ENCODE results near the gene ATP9A. TPM values are rescaled to one million over a fixed set of nuclear protein-coding genes. Genes with fewer than 3 reads are reported as not detected.
"Not testable (repeated sequence)": the region's sequence is repeated elsewhere in the genome, so short reads cannot be mapped to it uniquely, and the experiment has no call there.

Gene ATP9A
- polyA plus RNA-seq, 1 experiment: 35.3 TPM

GRCh38 chr20:51727872-51728271, 40.3 kb downstream of the ATP9A start:
- no peak overlapping the region for H3K27ac ChIP-seq (ENCODE audit: low read depth, low read length)
- H3K4me3 ChIP-seq (ENCODE audit: low read depth, low read length): no peak overlapping the region
- POLR2A ChIA-PET: no interaction called here
- H3K27me3 ChIP-seq (ENCODE audit: control insufficient read depth, insufficient read depth, low read length): no peaks in the 10 kb centered on the region
- no peaks in the 10 kb centered on the region for H3K9me3 ChIP-seq (ENCODE audit: control insufficient read depth, insufficient read depth, low read length)
- no peak for TF ChIP-seq CTCF (IDR thresholded peaks at IDR 0.05; ENCODE audit: low read depth, low read length)
- CTCF ChIA-PET: interaction anchor here (0.5 to 0.8 kb wide), 3 partner anchors 261 to 383 kb away, joined by 3 read pairs; no protein-coding TSS in a partner anchor
- no peak for DNase-seq (ENCODE audit: low read depth, low spot score)

DNA sequence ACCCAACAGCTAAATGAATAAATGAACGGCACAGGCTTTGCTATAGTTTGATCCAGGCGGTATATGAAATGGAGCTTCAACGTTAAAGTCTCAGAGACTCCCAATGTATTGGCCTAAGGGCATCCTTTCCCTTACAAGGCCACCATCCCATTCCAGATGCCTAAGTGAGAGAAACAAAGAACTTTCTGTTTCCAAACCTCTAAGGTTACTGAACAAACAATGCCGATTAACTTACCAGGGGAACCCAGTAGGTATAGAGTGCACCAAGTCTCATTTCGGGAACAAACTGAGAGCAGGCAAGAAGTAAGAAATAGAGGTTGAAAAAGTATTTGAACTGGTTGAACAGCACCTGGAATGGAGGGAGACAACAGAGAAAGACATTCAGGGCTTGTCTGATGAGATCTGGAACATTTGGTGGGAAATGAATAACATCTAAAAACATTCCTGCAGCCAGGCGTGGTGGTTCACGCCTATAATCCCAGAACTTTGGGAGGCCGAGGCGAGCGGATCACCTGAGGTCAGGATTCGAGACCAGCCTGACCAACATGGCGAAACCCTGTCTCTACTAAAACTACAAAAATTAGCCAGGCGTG, 42.5 kb downstream of the ATP9A start:
- no peak overlapping the region for H3K27ac ChIP-seq (ENCODE audit: low read depth, low read length)
- H3K9me3 ChIP-seq (ENCODE audit: control insufficient read depth, insufficient read depth, low read length): no peaks in the 10 kb centered on the region
- ChIA-PET POLR2A (no interaction called here), CTCF (interaction anchor here (0.7 to 1.0 kb wide), 2 partner anchors 25 to 596 kb away, joined by 3 to 4 read pairs; no protein-coding TSS in a partner anchor)
- no peak overlapping the region for H3K4me3 ChIP-seq (ENCODE audit: low read depth, low read length)
- DNase-seq (ENCODE audit: low read depth, low spot score): no peak
- H3K27me3 ChIP-seq (ENCODE audit: control insufficient read depth, insufficient read depth, low read length): no peaks in the 10 kb centered on the region
- TF ChIP-seq CTCF (IDR thresholded peaks at IDR 0.05; ENCODE audit: low read depth, low read length): no peak

DNA sequence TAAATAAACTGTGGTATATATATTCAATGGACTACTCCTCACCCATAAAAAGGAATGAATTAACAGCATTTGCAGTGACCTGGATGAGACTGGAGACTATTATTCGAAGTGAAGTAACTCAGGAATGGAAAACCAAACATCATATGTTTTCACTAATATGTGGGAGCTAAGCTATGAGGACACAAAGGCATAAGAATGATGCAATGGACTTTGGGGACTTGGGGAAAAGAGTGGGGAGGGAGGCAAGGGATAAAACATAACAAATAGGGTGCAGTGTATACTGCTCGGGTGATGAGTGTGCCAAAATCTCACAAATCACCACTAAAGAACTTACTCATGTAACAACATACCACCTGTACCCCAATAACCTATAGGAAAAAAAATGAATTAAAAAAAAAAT, 45.2 kb downstream of the ATP9A start:
- H3K4me3 ChIP-seq (ENCODE audit: low read depth, low read length); H3K9me3 ChIP-seq (ENCODE audit: control insufficient read depth, insufficient read depth, low read length); H3K27me3 ChIP-seq (ENCODE audit: control insufficient read depth, insufficient read depth, low read length); DNase-seq (ENCODE audit: low read depth, low spot score); H3K27ac ChIP-seq (ENCODE audit: low read depth, low read length); POLR2A ChIA-PET; CTCF ChIA-PET: not testable (repeated sequence)

DNA sequence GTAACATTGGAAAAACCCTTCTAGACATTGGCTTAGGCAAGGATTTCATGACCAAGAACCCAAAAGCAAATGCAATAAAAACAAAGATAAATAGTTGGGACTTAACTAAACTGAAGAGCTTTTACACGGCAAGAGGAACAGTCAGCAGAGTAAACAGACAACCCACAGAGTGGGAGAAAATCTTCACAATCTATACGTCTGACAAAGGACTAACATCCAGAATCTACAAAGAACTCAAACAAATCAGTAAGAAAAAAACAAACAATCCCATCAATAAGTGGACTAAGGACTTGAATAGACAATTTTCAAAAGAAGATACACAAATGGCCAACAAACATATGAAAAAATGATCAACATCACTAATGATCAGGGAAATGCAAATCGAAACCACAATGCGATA, 45.9 kb downstream of the ATP9A start:
- H3K27me3 ChIP-seq (ENCODE audit: control insufficient read depth, insufficient read depth, low read length); DNase-seq (ENCODE audit: low read depth, low spot score); H3K9me3 ChIP-seq (ENCODE audit: control insufficient read depth, insufficient read depth, low read length); H3K4me3 ChIP-seq (ENCODE audit: low read depth, low read length); POLR2A ChIA-PET; CTCF ChIA-PET; H3K27ac ChIP-seq (ENCODE audit: low read depth, low read length): not testable (repeated sequence)

- TF ChIP-seq CTCF (IDR thresholded peaks at IDR 0.05; ENCODE audit: low read depth, low read length): no peak
- Histone ChIP-seq H3K27me3 (ENCODE audit: control insufficient read depth, insufficient read depth, low read length) (no peaks in the 10 kb centered on the region), H3K27ac (ENCODE audit: low read depth, low read length) (no peak overlapping the region), H3K4me3 (ENCODE audit: low read depth, low read length) (no peak overlapping the region), H3K9me3 (ENCODE audit: control insufficient read depth, insufficient read depth, low read length) (no peaks in the 10 kb centered on the region)
- ChIA-PET CTCF (interaction anchor here (0.6 kb wide), 1 partner anchor 471 kb away, joined by 4 read pairs; the partner anchor contains the start of gene ZFP64), POLR2A (no interaction called here)
- DNase-seq (ENCODE audit: low read depth, low spot score): no peak
Measured at GRCh38 chr20:51720854-51721253, 47.3 kb downstream of the ATP9A start.

DNA sequence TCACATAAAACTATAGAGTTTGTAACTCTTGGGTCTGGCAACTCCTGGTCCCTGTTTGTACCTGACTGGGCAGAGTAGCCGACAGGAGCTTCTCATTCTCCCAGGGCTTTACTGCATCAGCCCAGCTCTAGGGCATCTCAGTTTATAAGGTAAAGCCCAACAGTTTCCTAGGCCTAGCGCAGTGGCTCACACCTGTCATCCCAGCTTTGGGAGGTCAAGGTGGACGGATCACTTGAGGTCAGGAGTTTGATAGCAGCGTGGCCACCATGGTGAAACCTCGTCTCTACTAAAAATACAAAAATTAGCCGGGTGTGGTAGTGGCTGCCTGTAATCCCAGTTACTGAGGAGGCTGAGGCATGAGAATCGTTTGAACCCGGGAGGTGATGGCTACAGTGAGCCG, 47.8 kb downstream of the ATP9A start:
- POLR2A ChIA-PET: no interaction called here

More for the DNA sequence above, 47.8 kb downstream of the ATP9A start:
- no peak for TF ChIP-seq CTCF (IDR thresholded peaks at IDR 0.05; ENCODE audit: low read depth, low read length)
- no peak for DNase-seq (ENCODE audit: low read depth, low spot score)
- CTCF ChIA-PET: interaction anchor here (0.6 kb wide), 1 partner anchor 471 kb away, joined by 4 read pairs; the partner anchor contains the start of gene ZFP64
- Histone ChIP-seq H3K4me3 (ENCODE audit: low read depth, low read length) (no peak overlapping the region), H3K27ac (ENCODE audit: low read depth, low read length) (no peak overlapping the region), H3K9me3 (ENCODE audit: control insufficient read depth, insufficient read depth, low read length) (no peaks in the 10 kb centered on the region), H3K27me3 (ENCODE audit: control insufficient read depth, insufficient read depth, low read length) (no peaks in the 10 kb centered on the region)

Measured in AG04450 (cell line).